Measurements from ENCODE around the gene LINGO3. TPM values are rescaled to one million over a fixed set of nuclear protein-coding genes. Genes with fewer than 3 reads are reported as not detected.
A peak's percentile ranks its signal among the peaks of the same experiment; 100 is the strongest.

Gene LINGO3
- polyA plus RNA-seq, 1 donor from 2014 or later, result 2.7 TPM

DNA sequence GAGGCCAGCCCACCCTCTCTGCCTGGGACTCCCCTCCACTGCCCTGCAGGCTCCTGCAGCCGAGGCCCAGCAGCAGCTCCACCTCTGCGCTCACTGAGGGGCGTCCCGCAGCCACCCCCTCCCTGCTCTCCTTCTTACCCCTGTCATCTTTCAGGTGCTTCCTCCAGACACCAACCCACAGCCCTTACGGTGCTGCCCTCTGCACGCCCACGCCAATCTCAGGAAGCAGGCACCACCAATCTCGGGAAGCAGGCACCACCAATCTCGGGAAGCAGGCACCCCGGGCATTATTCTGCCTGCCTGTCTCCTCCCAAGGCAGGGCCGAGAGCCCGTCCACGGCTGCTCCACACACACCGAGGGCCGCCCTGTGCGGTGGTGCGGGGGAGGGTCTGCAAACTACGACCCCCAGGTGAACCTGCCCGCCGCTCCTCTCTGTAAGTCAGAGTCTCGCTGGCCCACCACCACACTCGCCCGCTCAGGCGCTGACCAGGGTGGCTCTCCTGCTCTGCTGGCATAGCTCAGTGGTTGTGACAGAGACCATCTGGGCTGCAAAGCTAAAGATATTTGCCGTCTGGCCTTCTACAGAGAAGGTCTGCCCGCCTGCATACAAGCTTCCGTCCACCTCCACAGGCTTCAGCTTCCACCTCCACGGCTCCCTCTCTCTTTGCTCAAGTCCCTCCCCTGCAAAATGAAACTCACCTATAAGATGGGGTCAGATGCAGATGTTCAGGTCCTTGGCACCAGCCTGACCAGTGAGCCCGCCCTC, 17.5 kb upstream of the LINGO3 start:
- H3K9me3 ChIP-seq (ENCODE audit: low read length), result no peaks in the 10 kb centered on the region
- no peak overlapping the region for H3K4me3 ChIP-seq (ENCODE audit: low read length)
- no peak overlapping the region for H3K27ac ChIP-seq (ENCODE audit: low read length)
- TF ChIP-seq, protein P1, sequence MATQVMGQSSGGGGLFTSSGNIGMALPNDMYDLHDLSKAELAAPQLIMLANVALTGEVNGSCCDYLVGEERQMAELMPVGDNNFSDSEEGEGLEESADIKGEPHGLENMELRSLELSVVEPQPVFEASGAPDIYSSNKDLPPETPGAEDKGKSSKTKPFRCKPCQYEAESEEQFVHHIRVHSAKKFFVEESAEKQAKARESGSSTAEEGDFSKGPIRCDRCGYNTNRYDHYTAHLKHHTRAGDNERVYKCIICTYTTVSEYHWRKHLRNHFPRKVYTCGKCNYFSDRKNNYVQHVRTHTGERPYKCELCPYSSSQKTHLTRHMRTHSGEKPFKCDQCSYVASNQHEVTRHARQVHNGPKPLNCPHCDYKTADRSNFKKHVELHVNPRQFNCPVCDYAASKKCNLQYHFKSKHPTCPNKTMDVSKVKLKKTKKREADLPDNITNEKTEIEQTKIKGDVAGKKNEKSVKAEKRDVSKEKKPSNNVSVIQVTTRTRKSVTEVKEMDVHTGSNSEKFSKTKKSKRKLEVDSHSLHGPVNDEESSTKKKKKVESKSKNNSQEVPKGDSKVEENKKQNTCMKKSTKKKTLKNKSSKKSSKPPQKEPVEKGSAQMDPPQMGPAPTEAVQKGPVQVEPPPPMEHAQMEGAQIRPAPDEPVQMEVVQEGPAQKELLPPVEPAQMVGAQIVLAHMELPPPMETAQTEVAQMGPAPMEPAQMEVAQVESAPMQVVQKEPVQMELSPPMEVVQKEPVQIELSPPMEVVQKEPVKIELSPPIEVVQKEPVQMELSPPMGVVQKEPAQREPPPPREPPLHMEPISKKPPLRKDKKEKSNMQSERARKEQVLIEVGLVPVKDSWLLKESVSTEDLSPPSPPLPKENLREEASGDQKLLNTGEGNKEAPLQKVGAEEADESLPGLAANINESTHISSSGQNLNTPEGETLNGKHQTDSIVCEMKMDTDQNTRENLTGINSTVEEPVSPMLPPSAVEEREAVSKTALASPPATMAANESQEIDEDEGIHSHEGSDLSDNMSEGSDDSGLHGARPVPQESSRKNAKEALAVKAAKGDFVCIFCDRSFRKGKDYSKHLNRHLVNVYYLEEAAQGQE (IDR thresholded peaks at IDR 0.05; ENCODE audit: borderline replicate concordance), result no peak
- H2AFZ ChIP-seq (ENCODE audit: low read depth, low read length), result no peak overlapping the region
- peak overlapping the region; percentile 9 for H3K9ac ChIP-seq (ENCODE audit: low read length)
- H3K9me2 ChIP-seq (ENCODE audit: insufficient read depth, low read length), result no peaks in the 10 kb centered on the region
- no peaks in the 10 kb centered on the region for H3K36me3 ChIP-seq (ENCODE audit: insufficient read depth, low read length)
- H3K79me2 ChIP-seq (replicated peaks; ENCODE audit: insufficient read depth, low read length), result peaks cover 28% of the 10 kb centered on the region
- H3F3A ChIP-seq (ENCODE audit: insufficient read depth, low read length, poor library complexity, severe bottlenecking), result no peaks in the 10 kb centered on the region
- no peaks in the 10 kb centered on the region for H4K20me1 ChIP-seq (ENCODE audit: insufficient read depth)
- no peak overlapping the region for H3K4me2 ChIP-seq (ENCODE audit: low read length)
- H3K27me3 ChIP-seq (ENCODE audit: insufficient read depth, low read depth, low read length), result no peaks in the 10 kb centered on the region

DNA sequence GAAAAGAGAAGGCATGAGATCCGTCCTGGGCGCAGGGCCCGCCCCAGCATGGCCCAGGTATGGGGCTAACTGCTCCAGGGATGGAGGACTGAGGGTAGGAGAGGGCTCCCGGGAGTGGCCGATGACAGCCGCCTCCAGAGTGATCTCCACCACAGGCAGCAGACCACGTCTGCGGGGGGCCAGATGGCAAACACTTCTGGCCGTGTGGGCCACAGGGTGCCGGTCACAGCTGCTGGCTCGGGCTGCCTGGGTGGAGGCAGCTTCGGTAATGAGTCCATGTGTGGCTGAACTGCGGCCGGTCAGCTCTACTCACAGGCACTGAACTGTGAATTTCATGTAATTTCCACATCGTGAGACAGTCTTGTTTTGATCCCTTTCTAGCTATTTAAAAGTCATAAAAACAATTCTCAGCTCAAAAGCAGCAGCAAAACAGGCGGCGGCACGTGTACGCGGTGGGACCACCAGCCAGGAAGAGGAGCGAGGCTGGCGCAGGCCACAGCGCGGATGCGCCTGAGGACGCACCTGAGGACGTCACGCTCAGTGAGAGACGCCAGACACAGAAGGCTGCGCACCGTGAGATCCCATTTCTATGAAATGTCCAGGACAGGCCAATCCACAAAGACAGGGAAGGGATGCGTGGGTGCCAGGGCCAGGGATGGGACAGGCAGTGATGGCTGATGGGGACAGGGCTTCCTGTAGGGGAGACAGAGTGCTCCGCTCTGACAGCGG, 16.4 kb upstream of the LINGO3 start:
- Histone ChIP-seq H3K79me2 (replicated peaks; ENCODE audit: insufficient read depth, low read length) (peaks cover 19% of the 10 kb centered on the region), H3K4me2 (ENCODE audit: low read length) (no peak overlapping the region), H3K9me2 (ENCODE audit: insufficient read depth, low read length) (no peaks in the 10 kb centered on the region), H3K9ac (ENCODE audit: low read length) (no peak overlapping the region), H3K4me3 (ENCODE audit: low read length) (no peak overlapping the region), H3F3A (ENCODE audit: insufficient read depth, low read length, poor library complexity, severe bottlenecking) (no peaks in the 10 kb centered on the region), H3K36me3 (ENCODE audit: insufficient read depth, low read length) (no peaks in the 10 kb centered on the region), H3K27ac (ENCODE audit: low read length) (no peak overlapping the region), H4K20me1 (ENCODE audit: insufficient read depth) (no peaks in the 10 kb centered on the region), H2AFZ (ENCODE audit: low read depth, low read length) (no peak overlapping the region), H3K9me3 (ENCODE audit: low read length) (no peaks in the 10 kb centered on the region), H3K27me3 (ENCODE audit: insufficient read depth, low read depth, low read length) (no peaks in the 10 kb centered on the region)
- no peak for TF ChIP-seq MXI1 (conservative IDR thresholded peaks at IDR 0.05; ENCODE audit: poor library complexity, severe bottlenecking)
- TF ChIP-seq EP300 (conservative IDR thresholded peaks at IDR 0.05; ENCODE audit: poor library complexity, severe bottlenecking), result no peak
- TF ChIP-seq, protein P1 (IDR thresholded peaks at IDR 0.05; ENCODE audit: borderline replicate concordance), result no peak

DNA sequence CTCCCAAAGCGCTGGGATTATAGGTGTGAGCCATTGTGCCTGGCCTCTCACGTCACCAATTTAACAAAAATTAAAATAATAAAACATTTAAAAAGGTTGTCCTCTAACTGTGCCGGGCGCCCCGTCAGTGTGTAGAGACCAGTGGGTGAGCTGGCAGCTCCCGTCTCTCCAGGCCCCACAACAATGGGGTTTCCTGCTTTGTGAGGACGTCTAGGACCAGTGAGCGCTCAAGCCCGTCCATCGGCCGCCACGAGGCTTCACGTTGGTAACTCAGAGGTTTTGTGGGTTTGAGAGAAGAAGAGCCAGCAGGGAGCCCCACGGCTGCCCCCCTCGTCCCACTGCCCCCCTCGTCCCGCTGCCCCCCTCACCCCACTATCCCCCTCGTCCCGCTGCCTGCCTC, 15.8 kb upstream of the LINGO3 start:
- Histone ChIP-seq H3K4me2 (ENCODE audit: low read length) (no peak overlapping the region), H3K9ac (ENCODE audit: low read length) (no peak overlapping the region), H3K9me3 (ENCODE audit: low read length) (no peaks in the 10 kb centered on the region), H2AFZ (ENCODE audit: low read depth, low read length) (no peak overlapping the region), H3K79me2 (replicated peaks; ENCODE audit: insufficient read depth, low read length) (peaks cover 12% of the 10 kb centered on the region), H4K20me1 (ENCODE audit: insufficient read depth) (no peaks in the 10 kb centered on the region), H3K27ac (ENCODE audit: low read length) (no peak overlapping the region), H3K4me3 (ENCODE audit: low read length) (no peak overlapping the region), H3K36me3 (ENCODE audit: insufficient read depth, low read length) (no peaks in the 10 kb centered on the region), H3F3A (ENCODE audit: insufficient read depth, low read length, poor library complexity, severe bottlenecking) (no peaks in the 10 kb centered on the region), H3K9me2 (ENCODE audit: insufficient read depth, low read length) (no peaks in the 10 kb centered on the region), H3K27me3 (ENCODE audit: insufficient read depth, low read depth, low read length) (no peaks in the 10 kb centered on the region)
- TF ChIP-seq CTCF (IDR thresholded peaks at IDR 0.05; ENCODE audit: poor library complexity, severe bottlenecking) (no peak), MXI1 (conservative IDR thresholded peaks at IDR 0.05; ENCODE audit: poor library complexity, severe bottlenecking) (no peak), EZH2 (IDR thresholded peaks at IDR 0.05; ENCODE audit: borderline replicate concordance, insufficient read depth, low read length, poor library complexity, severe bottlenecking) (no peak), SMC3 (conservative IDR thresholded peaks at IDR 0.05; ENCODE audit: poor library complexity) (no peak), RAD21 (conservative IDR thresholded peaks at IDR 0.05) (no peak), TAF1 (IDR thresholded peaks at IDR 0.05; ENCODE audit: low read depth) (no peak), EP300 (conservative IDR thresholded peaks at IDR 0.05; ENCODE audit: poor library complexity, severe bottlenecking) (no peak)

Measured in neural cell (in vitro differentiated cells).